KMS-11 (cell line): ENCODE results near the gene SUPT20H.

Experiments
- H2AFZ ChIP-seq: fragments of 200-600 bp; sonication (generic); 2 replicates; pipeline ENCODE4 v1.6.1; 2016; ENCODE audit warnings: antibody characterized with exemption, mixed run types, low read depth
- H3K27ac ChIP-seq: fragments of 200-600 bp; sonication (generic); 2 replicates; pipeline ENCODE4 v1.6.1; 2016; ENCODE audit warnings: mild to moderate bottlenecking, mixed run types
- H3K27me3 ChIP-seq: fragments of 200-600 bp; sonication (generic); 2 replicates; pipeline ENCODE4 v1.6.1; 2017; ENCODE audit warnings: mild to moderate bottlenecking, low read depth, mixed run types, moderate library complexity; ENCODE audit not compliant: insufficient read depth
- H3K36me3 ChIP-seq: fragments of 200-600 bp; sonication (generic); 2 replicates; pipeline ENCODE4 v1.6.1; 2017; ENCODE audit warnings: mild to moderate bottlenecking, mixed run types; ENCODE audit not compliant: insufficient read depth
- H3K4me1 ChIP-seq: fragments of 200-600 bp; sonication (generic); 2 replicates; pipeline ENCODE4 v1.6.1; 2016; ENCODE audit warnings: mild to moderate bottlenecking, low read depth, mixed run types; ENCODE audit not compliant: poor library complexity, severe bottlenecking
- H3K4me2 ChIP-seq: fragments of 200-600 bp; sonication (generic); 2 replicates; pipeline ENCODE4 v1.7.0; 2016; ENCODE audit warnings: mild to moderate bottlenecking, mixed run types
- H3K4me3 ChIP-seq: fragments of 200-600 bp; sonication (generic); IDR thresholded peaks from 2 replicates; pipeline ENCODE4 v1.6.1; 2017; ENCODE audit warnings: low read depth, low read length, mixed read lengths; ENCODE audit not compliant: insufficient read depth
- H3K79me2 ChIP-seq: fragments of 200-600 bp; sonication (generic); 2 replicates; pipeline ENCODE4 v1.6.1; 2016; ENCODE audit warnings: low read depth, mixed run types; ENCODE audit not compliant: insufficient read depth
- H3K9ac ChIP-seq: fragments of 200-600 bp; sonication (generic); 2 replicates; pipeline ENCODE4 v1.6.1; 2016; ENCODE audit warnings: mild to moderate bottlenecking, mixed run types
- H4K20me1 ChIP-seq: fragments of 200-600 bp; sonication (generic); 2 replicates; pipeline ENCODE4 v1.6.1; 2016; ENCODE audit warnings: mild to moderate bottlenecking, mixed run types; ENCODE audit not compliant: insufficient read depth
- CTCF ChIP-seq: fragments of 200-600 bp; sonication (generic); conservative IDR thresholded peaks from 2 replicates; pipeline ENCODE4 v1.6.1; 2017; ENCODE audit warnings: low read depth, mild to moderate bottlenecking, antibody characterized with exemption, low read length, moderate library complexity, mixed read lengths

The SUPT20H gene

DNA sequence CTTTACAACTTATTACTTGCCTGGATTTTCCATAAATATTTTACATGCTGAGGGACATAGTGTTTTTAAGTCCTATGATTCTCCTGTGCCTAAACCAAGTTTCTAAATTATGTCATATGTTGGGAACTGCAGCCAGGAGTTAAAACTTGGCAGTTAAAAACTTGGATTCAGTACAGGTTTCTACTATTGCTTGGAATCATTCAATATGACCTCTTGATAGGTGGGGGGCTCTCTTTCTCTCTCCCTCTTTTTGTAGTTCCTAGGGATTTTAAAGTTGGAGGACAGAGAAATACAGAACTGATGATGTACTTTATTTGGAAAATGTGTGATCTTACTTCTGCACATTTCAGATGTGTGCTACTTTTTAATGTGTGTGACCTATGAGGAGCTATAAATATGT lies 41.2 kb upstream of the SUPT20H start:
- Histone ChIP-seq H3K4me1 (no peaks in the 10 kb centered on the region), H3K36me3 (no peaks in the 10 kb centered on the region), H3K79me2 (no peaks in the 10 kb centered on the region), H3K27me3 (no peaks in the 10 kb centered on the region), H3K9ac (no peak overlapping the region), H2AFZ (no peak overlapping the region), H3K4me3 (no peak overlapping the region), H3K27ac (no peak overlapping the region), H3K4me2 (no peak overlapping the region), H4K20me1 (no peaks in the 10 kb centered on the region)
- TF ChIP-seq CTCF, result no peak

- no peaks in the 10 kb centered on the region for H4K20me1 ChIP-seq
- H3K27ac ChIP-seq, result no peak overlapping the region
- no peaks in the 10 kb centered on the region for H3K79me2 ChIP-seq
- H2AFZ ChIP-seq, result no peak overlapping the region
- no peak overlapping the region for H3K4me3 ChIP-seq
- no peaks in the 10 kb centered on the region for H3K4me1 ChIP-seq
- H3K27me3 ChIP-seq, result no peaks in the 10 kb centered on the region
- H3K36me3 ChIP-seq, result no peaks in the 10 kb centered on the region
- H3K9ac ChIP-seq, result no peak overlapping the region
- H3K4me2 ChIP-seq, result no peak overlapping the region
- no peak for TF ChIP-seq CTCF
Observed at GRCh38 chr13:37097076-37097475, 37.6 kb upstream of the SUPT20H start.

DNA sequence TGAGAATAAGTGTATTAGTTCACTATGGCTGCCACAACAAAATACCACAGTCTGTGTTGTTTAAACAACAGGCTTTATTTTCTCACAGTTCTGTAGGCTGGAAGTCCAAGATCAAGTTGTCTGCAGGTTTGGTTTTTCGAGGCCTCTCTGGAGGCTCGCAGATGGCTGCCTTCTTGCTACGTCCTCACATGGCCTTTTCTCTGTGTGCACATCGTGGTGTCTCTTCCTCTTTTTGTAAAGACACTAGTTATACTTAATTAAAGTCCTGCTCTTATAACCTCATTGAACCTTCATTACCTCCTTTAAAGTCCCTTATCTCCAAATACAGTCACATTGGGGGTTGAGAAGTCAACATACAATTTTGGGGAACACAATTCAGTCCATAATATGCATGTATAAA lies 35.4 kb upstream of the SUPT20H start:
- Histone ChIP-seq H3K79me2 (no peaks in the 10 kb centered on the region), H3K4me2 (no peak overlapping the region), H2AFZ (no peak overlapping the region), H3K27me3 (no peaks in the 10 kb centered on the region), H3K9ac (no peak overlapping the region), H3K4me1 (no peaks in the 10 kb centered on the region), H3K4me3 (no peak overlapping the region), H4K20me1 (no peaks in the 10 kb centered on the region), H3K27ac (no peak overlapping the region), H3K36me3 (no peaks in the 10 kb centered on the region)
- no peak for TF ChIP-seq CTCF

DNA sequence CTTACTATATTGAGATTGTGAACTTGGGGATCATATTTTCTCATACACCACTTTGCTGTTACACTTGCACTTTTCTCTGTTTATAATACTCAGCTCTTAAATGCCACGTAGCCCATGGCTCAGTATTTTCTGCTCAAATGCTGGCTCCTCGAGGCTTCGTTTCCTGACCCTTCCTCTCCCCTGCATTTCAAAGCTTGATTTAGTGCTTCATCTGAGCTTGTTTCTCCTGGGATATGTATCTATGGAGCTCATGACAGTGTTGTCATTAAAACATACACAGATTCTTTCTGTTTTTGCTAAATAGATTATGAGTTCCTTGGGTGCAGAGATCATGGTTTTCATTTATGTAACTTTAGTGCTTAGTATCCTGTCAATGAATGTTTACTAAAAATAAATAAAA lies 34.6 kb upstream of the SUPT20H start:
- no peak for TF ChIP-seq CTCF

DNA sequence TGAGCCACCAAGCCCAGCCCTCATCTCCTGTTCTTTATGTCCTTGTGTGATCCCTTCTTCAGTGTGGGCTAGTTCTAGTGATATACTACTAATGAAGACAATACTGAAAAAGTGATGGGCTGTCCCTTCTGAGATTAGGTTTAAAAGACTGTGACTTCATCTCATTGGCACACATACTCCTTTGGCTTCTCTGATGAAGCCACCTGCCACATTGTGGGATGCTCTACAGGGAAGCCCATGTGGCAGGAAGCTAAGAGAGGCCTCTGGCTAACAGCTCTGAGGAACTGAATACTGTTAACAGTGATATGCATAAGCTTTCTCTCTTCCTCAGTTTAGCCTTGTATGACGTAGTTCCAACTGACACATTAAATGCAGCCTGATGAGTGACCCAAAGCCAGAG lies 32.3 kb upstream of the SUPT20H start:
- Histone ChIP-seq H3K4me1 (no peaks in the 10 kb centered on the region), H3K9ac (no peak overlapping the region), H4K20me1 (no peaks in the 10 kb centered on the region), H3K4me3 (no peak overlapping the region), H3K27ac (no peak overlapping the region), H3K4me2 (no peak overlapping the region), H3K36me3 (no peaks in the 10 kb centered on the region), H2AFZ (no peak overlapping the region), H3K79me2 (no peaks in the 10 kb centered on the region), H3K27me3 (no peaks in the 10 kb centered on the region)
- no peak for TF ChIP-seq CTCF

More for the DNA sequence above, 34.6 kb upstream of the SUPT20H start:
- Histone ChIP-seq H3K27ac (no peak overlapping the region), H4K20me1 (no peaks in the 10 kb centered on the region), H3K27me3 (no peaks in the 10 kb centered on the region), H3K9ac (no peak overlapping the region), H3K79me2 (no peaks in the 10 kb centered on the region), H2AFZ (no peak overlapping the region), H3K4me1 (no peaks in the 10 kb centered on the region), H3K4me2 (no peak overlapping the region), H3K36me3 (no peaks in the 10 kb centered on the region), H3K4me3 (no peak overlapping the region)
